Motor neuron (in vitro differentiated cells): ENCODE measurements around the gene POR. TPM values are rescaled to one million over a fixed set of nuclear protein-coding genes. Genes with fewer than 3 reads are reported as not detected.
"Not testable (repeated sequence)": the region's sequence is repeated elsewhere in the genome, so short reads cannot be mapped to it uniquely, and the experiment has no call there.

Source experiments
- ATAC-seq, 8 experiments: fragments of 200-7000 bp; cut with Tn5 transposase; replicated peaks in 6 of 8; 2 replicates each; pipeline ENCODE4 v1.8.0; 2021; ENCODE audit warnings: mild to moderate bottlenecking in 8 of 8, moderate library complexity in 8 of 8
- H3K27ac ChIP-seq, 2 donors: fragments of 250-450 bp; sonication (Bioruptor Pico); 2 replicates each; pipeline ENCODE4 v1.9.0; 2021; ENCODE audit warnings: antibody characterized with exemption in 2 of 2, mild to moderate bottlenecking in 2 of 2, moderate library complexity in 1 of 2
- H3K4me1 ChIP-seq, 2 donors: fragments of 250-450 bp; sonication (Bioruptor Pico); replicated peaks in 1 of 2; 2 replicates each; pipeline ENCODE4 v1.6.1; 2021; ENCODE audit warnings: antibody characterized with exemption in 2 of 2, mild to moderate bottlenecking in 2 of 2, moderate library complexity in 1 of 2
- H3K4me3 ChIP-seq, 5 donors: fragments of 250-450 bp; sonication (Bioruptor Pico); 2 replicates each; pipeline ENCODE4 v1.9.0; 2021; ENCODE audit warnings: antibody characterized with exemption in 5 of 5, mild to moderate bottlenecking in 5 of 5, moderate library complexity in 4 of 5
- WGBS, 10 experiments: fragments of 450-650 bp; shearing (Covaris generic); methylation state at CpG; one replicate each; pipeline ENCODE4 v1.0.0; 2022; 5-methylcytosine and 5-hydroxymethylcytosine counted together
- in situ Hi-C, 9 experiments: fragments of 400-800 bp; cut with MboI; loops; one replicate each; pipeline ENCODE4 v1.15.0; 2021; ENCODE audit warnings: low sequenced_read_pairs in 9 of 9, low pct_unique_long_range_greater_than_20kb in 2 of 9; ENCODE audit not compliant: unreplicated experiment in 9 of 9
- total RNA-seq, 8 experiments: library from RNA; unstranded; fragments of 300-600 nt; gene quantifications; 2 replicates each; pipeline versions ENCODE4 v1.2.3 to v1.2.4, GENCODE V29; 2022

Gene POR
- total RNA-seq, 8 experiments from 2014 or later, result 52.9 to 105 (median 66.2) TPM

DNA sequence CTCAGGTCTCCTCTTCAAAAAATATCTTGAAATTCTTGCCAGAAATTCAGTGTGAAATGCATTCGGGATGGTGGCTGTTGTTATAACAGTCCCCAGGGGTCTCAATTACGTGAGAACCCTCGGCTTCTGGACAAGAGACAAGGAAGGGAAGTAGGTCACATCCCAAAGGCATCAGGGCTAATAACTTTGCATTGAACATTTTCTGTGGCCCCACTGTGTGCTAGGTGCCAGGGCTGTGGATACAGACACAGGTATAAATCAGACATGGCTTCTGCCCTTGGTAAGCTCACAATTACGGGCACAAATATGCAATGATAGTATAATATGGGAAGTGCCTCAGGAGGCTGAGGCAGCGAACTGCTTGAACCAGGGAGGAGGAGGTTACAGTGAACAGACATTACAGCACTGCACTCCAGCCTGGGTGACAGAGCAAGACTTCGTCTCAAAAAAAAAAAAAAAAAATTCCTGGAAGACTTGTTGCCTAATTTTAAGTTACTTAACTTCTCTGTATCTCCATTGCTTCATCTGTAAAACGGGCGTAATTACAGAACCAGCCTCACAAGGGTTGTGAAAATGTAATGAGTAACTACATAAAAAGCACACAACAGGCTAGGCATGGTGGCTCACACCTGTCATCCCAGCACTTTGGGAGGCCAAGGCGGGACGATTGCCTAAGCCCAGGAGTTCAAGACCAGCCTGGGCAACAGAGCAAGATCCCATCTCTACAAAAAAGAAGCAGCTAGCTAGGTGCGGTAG lies 38.7 kb upstream of the POR start:
- H3K4me1 ChIP-seq, result peaks cover 18% of the 10 kb centered on the region in 2 donors
- WGBS, 10 experiments, result 62 to 100% (median 88%) methylated on average over 1 to 11 of the region's 11 CpGs
- no peak for ATAC-seq
- H3K4me3 ChIP-seq, result no peak overlapping the region
- no peak overlapping the region for H3K27ac ChIP-seq
- in situ Hi-C loops, result no loop called here

DNA sequence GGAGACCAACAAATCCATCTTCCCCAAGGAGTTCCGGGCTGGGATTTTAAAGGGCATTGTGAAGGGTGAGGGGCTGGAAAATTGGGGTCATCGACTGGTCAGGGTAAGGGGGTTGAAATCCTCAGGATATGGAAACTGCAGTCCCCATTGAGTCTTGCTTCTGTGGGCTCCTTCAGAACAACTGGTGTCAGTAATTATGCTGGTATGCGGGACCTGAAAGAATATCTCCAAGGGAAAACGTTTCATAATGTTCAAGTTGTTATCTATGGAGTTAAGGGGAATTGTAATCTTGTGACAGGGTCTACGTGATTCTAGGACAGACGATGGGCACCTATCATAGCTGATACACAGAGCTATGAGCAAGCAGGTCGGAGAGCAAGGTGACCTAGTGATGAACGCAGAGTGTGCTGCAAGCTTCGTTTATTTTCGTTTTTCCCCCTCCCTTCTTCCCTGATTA lies 36.6 kb upstream of the POR start:
- WGBS, 10 experiments, result 9 to 49% (median 16%) methylated on average over 1 to 7 of the region's 10 CpGs; no CpG with 5 or more reads in 2 of the 10 experiments
- peak in 1 of 8 experiments; percentile 47 for ATAC-seq
- Histone ChIP-seq H3K4me1 (peaks cover 13 to 20% of the 10 kb centered on the region in 2 donors), H3K4me3 (peak overlapping the region; percentile 78 to 99 (median 93)), H3K27ac (peak overlapping the region; percentile 71 to 82)
- in situ Hi-C loops, result no loop called here

DNA sequence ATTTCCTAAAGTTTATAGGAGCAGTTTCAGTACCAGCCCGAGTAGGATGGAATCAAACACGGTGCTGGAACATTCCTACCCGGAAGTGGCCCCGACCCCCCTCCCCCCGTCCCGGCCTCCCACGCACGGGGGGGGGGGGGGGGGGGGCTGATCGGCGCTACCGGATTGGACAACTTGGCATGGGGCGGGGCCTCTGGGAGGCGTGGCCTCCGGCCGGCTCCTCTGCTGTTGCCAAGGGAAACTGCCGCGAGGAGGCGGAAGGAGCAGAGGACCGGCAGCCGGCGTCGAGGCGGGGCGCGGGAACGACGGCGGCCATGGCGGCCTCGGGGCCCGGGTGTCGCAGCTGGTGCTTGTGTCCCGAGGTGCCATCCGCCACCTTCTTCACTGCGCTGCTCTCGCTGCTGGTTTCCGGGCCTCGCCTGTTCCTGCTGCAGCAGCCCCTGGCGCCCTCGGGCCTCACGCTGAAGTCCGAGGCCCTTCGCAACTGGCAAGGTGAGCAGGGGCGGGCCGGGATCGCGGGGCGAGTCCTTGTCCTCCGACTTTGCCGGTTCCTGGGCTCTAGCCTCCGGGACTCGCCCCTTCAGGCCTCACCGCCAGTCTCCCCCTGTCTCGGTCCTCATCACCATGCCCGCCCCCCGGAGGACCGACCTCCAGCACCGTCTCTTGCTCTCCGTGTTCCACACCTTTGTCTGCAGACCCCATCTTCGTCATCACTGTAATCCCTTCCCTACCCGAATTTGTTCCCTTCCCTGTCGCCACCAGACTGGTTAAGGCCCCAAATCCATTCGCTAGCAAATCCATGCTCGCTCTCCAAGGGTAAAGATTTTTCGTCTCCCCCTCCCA lies 36.0 kb upstream of the POR start, which contains the start of gene RHBDD2:
Gene RHBDD2, plus strand, starts transcription at position 266 of the 843 bp plus-strand sequence. Its CDS starts 49 bp downstream, at position 315.
- peak; percentile 93 to 97 (median 95) for ATAC-seq
- in situ Hi-C loops, result no loop called here
- Histone ChIP-seq H3K4me3 (peak within 1 kb of the TSS; percentile 78 to 99 (median 93)), H3K27ac (peak within 1 kb of the TSS; percentile 90 to 91), H3K4me1 (peaks cover 13 to 20% of the 10 kb centered on the region in 2 donors)
- 0 to 3% (median 0%) methylated on average over 1 to 10 of the region's 65 CpGs; no CpG with 5 or more reads in 3 of the 10 experiments for WGBS, 10 experiments

DNA sequence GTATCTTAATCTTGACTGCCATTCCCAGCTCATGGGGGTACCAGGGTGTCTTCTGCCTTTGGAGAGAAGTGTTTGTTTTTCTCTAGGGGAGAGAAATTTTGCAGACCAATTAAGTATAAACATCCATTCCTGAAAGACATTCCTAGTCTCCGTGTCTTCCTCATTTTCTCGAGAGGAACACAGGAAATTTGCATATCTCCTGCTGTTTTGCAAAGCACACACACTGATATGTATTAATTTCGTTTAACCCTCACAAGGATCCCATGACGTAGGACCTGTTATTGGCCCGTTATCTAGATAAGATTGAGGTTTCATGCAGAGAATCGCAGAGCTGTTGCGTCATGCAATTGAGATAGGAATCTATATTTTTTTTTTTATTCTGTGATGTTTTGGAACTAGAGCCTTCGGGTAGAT lies 35.2 kb upstream of the POR start:
- peak overlapping the region; percentile 90 to 91 for H3K27ac ChIP-seq
- WGBS, 10 experiments, result 0 to 20% (median 10%) methylated on average over 1 to 8 of the region's 8 CpGs
- H3K4me1 ChIP-seq, result peaks cover 13 to 20% of the 10 kb centered on the region in 2 donors
- peak in 4 of 8 experiments; percentile 2 to 22 (median 14) for ATAC-seq
- in situ Hi-C loops, result no loop called here
- H3K4me3 ChIP-seq, result peak overlapping the region; percentile 78 to 99 (median 93)

DNA sequence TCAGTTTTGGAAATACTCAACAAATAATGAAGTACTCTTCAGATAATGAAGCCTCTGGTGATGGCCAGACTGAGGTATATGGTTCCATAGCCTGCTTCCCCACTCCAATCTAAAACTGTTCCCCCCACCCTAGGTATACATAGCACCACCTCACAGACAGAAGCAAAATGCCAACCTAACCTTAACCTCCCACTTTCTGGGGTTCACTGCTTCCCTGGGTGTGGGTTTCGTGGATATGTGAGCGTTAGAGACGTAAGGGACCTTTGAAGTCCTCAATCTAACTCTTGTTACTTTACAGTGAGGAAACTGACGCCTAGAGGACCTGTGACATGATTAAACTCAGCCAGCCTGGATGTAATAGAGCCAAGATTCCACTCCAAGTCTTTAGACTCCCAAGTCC lies 34.7 kb upstream of the POR start:
- H3K4me3 ChIP-seq, result peak overlapping the region; percentile 78 to 99 (median 93)
- peaks cover 13 to 20% of the 10 kb centered on the region in 2 donors for H3K4me1 ChIP-seq
- WGBS, 10 experiments, result 33 to 93% (median 78%) methylated on average over 1 to 4 of the region's 4 CpGs; no CpG with 5 or more reads in 5 of the 10 experiments
- in situ Hi-C loops, result no loop called here
- ATAC-seq, result no peak
- H3K27ac ChIP-seq, result peak overlapping the region; percentile 90 to 91

DNA sequence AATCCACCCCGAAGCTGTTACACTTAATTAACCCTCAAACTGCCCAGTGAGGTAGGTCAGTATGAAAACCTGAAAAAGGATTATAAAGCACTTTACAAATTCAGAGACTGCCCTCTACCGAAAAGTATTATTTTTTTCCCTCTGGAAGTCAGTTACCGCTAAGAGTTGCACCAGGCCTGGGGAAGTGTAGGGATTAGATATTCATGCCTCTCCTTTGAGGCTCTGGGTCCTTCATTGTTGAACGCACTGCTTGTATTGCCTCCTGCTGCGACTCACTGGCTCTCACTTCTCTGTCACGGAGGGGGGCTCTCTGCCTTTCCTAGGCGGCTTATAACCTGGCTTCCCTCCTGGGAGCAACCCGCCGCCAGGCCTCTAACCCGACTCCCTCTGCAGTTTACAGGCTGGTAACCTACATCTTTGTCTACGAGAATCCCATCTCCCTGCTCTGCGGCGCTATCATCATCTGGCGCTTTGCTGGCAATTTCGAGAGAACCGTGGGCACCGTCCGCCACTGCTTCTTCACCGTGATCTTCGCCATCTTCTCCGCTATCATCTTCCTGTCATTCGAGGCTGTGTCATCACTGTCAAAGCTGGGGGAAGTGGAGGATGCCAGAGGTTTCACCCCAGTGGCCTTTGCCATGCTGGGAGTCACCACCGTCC lies 33.4 kb upstream of the POR start:
- Histone ChIP-seq H3K4me3 (no peak overlapping the region), H3K27ac (no peak overlapping the region), H3K4me1 (peaks cover 13 to 20% of the 10 kb centered on the region in 2 donors)
- WGBS, 10 experiments, result 25 to 100% (median 79%) methylated on average over 2 to 18 of the region's 23 CpGs
- in situ Hi-C loops, result no loop called here
- no peak for ATAC-seq

DNA sequence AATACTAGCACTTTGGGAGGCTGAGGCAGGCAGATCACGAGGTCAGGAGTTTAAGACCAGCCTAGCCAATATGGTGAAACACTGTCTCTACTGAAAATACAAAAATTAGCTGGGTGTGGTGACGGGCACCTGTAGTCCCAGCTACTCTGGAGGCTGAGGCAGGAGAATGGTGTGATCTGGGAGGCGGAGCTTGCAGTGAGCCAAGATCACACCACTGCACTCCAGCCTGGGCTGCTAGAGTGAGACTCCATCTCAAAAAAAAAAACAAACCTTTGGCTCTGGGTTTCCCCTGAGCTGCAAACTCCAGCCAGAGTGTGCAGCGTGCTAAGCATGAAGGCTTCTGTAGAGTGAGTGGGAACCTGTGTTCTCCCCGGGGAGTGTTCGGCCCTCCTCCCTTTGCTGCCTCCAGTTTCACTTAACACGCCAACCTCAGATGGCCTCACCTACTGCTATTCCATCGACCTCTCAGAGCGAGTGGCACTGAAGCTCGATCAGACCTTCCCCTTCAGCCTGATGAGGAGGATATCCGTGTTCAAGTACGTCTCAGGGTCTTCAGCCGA lies 31.6 kb upstream of the POR start:
- H3K4me3 ChIP-seq, in situ Hi-C loops, ATAC-seq, H3K27ac ChIP-seq: not testable (repeated sequence)
- peaks cover 8 to 16% of the 10 kb centered on the region in 2 donors for H3K4me1 ChIP-seq
- 73 to 100% (median 93%) methylated on average over 2 to 8 of the region's 13 CpGs; no CpG with 5 or more reads in 4 of the 10 experiments for WGBS, 10 experiments

DNA sequence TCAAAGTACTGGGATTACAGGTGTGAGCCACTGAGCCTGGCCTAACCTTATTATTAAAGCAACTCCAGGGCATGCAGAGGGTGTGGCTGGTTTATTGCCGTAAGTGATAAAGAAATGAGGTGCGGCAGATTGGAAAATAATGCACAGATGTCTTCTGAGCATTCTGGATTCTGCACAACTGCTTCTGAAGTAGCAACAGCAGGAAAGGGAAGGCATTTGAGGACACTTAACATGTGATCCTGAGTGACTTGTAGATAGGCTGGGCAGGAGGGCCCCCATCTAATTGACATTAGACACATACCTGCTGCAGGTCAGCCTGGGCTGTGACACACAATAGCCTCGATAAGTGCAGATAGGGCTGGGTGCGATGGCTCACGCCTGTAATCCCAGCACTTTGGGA lies 30.5 kb upstream of the POR start:
- peak in 1 of 8 experiments; percentile 12 for ATAC-seq
- Histone ChIP-seq H3K4me1 (peaks cover 11 to 21% of the 10 kb centered on the region in 2 donors), H3K4me3 (no peak overlapping the region), H3K27ac (no peak overlapping the region)
- in situ Hi-C loops, result no loop called here
- WGBS, 10 experiments, result 83 to 100% (median 96%) methylated on average over 1 to 5 of the region's 5 CpGs; no CpG with 5 or more reads in 6 of the 10 experiments

DNA sequence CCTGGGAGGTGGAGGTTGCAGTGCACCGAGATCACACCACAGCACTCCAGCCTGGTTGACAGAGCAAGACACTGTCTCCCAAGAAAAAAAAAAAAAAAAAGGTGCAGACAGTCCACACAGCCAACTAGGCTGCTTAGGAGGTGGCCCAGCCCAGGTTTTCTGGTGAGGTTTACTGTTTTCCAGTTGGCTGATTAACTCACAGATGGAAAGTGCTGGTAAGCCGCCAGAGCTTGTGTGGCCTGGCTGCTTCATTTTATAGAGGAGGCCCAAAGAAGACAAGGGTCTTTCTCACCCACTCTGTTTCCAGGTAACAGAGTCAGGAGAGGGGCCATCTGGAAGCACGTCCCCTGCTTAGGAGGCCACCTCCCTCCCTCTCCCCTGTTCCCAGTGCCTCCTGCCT lies 29.9 kb upstream of the POR start:
- H3K27ac ChIP-seq, result no peak overlapping the region
- in situ Hi-C loops, result no loop called here
- peaks cover 17 to 26% of the 10 kb centered on the region in 2 donors for H3K4me1 ChIP-seq
- 67 to 100% (median 90%) methylated on average over 1 to 3 of the region's 3 CpGs; no CpG with 5 or more reads in 6 of the 10 experiments for WGBS, 10 experiments
- no peak overlapping the region for H3K4me3 ChIP-seq
- no peak for ATAC-seq

DNA sequence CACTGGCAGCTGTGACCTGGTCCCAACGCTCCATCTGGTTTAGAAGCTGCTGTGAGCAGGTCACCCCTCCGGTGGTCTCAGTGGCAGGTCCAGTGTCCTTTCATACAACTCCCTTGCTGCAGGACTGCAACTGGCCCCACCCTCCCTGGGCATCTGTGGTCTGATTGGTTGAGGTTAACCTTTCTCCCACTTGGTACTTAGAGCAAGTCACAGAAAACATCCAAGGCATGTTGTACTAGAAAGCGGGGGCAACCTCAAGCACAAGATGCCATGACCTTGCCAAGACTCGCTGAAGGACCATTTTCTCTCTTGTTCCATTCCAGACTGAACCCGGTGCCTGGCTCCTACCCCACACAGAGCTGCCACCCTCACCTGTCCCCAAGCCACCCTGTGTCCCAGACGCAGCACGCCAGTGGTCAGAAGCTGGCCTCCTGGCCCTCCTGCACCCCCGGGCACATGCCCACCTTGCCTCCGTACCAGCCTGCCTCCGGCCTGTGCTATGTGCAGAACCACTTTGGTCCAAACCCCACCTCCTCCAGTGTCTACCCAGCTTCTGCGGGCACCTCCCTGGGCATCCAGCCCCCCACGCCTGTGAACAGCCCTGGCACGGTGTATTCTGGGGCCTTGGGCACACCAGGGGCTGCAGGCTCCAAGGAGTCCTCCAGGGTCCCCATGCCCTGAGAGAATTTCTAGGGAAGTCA lies 27.1 kb upstream of the POR start:
- H3K4me1 ChIP-seq, result peaks cover 13% of the 10 kb centered on the region in 2 donors
- no peak overlapping the region for H3K27ac ChIP-seq
- no peak overlapping the region for H3K4me3 ChIP-seq
- WGBS, 10 experiments, result 89 to 100% (median 100%) methylated on average over 1 to 7 of the region's 13 CpGs; no CpG with 5 or more reads in 2 of the 10 experiments
- in situ Hi-C loops, result no loop called here
- ATAC-seq, result peak in 3 of 8 experiments; percentile 8 to 12 (median 8)

DNA sequence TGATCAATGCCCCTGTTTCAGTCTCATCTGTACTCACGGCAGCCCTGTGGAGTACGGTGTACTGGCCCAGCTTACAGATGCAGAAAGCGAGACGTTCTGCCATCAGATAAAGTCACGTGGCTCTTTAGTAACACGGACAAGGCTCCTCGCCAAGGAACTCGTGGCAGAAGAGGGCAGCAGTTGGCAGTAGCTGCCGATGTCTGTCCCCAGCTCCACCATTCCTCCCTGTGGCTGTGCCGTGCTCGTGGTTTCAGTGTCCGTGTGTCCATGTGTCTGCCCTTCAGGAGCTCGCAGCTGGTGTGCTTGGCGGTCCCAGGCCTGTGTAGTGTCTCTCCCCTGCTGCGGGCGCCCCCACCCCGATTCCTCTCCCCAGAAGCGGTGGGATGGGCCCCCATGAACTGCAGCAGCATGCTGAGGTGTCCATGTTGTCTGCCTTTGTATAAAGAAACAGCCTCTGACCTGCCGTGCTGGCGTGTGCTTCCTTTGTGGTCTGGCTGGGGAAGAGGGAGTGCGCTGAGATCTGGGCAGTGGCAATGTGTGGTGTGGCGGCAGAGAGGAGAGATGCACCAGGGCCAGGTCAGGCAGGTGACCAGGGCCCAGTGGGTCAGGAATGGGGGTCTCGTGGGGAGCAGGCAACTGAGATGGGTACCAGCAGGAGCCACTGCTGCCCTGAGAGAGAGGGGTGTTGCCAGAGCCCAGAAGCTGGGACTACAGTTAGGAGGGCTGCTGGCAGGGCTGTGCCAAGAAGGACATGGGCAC lies 26.3 kb upstream of the POR start:
- Histone ChIP-seq H3K27ac (no peak overlapping the region), H3K4me1 (peaks cover 13% of the 10 kb centered on the region in 2 donors), H3K4me3 (no peak overlapping the region)
- peak in 4 of 8 experiments; percentile 12 to 21 (median 14) for ATAC-seq
- WGBS, 10 experiments, result 40 to 100% (median 95%) methylated on average over 1 to 5 of the region's 23 CpGs; no CpG with 5 or more reads in 4 of the 10 experiments
- in situ Hi-C loops, result no loop called here
